Fibroblast of lung (primary cell): ENCODE results near the gene SYTL3. TPM values are rescaled to one million over a fixed set of nuclear protein-coding genes. Genes with fewer than 3 reads are reported as not detected.

ENCODE experiments used
- DNase-seq, 2 donors: peaks; one replicate each; pipeline versions ENCODE4 v3.0.0 to v3.0.0-alpha.2; 2010; ENCODE audit warnings: low read depth in 2 of 2
- H2AFZ ChIP-seq: 2 replicates; pipeline ENCODE4 v1.5.1; 2012; ENCODE audit warnings: low read length, control low read depth, inconsistent platforms
- H3K27ac ChIP-seq: 2 replicates; pipeline ENCODE4 v1.5.1; 2011; ENCODE audit warnings: low read length, control low read depth; ENCODE audit not compliant: insufficient read depth
- H3K27me3 ChIP-seq: 2 replicates; pipeline ENCODE4 v1.5.1; 2011; ENCODE audit warnings: mild to moderate bottlenecking, low read length; ENCODE audit not compliant: control insufficient read depth, insufficient read depth
- H3K36me3 ChIP-seq: 2 replicates; pipeline ENCODE4 v1.5.1; 2011; ENCODE audit warnings: low read length; ENCODE audit not compliant: control insufficient read depth, insufficient read depth
- H3K4me1 ChIP-seq: 2 replicates; pipeline ENCODE4 v1.5.1; 2011; ENCODE audit warnings: low read length; ENCODE audit not compliant: control insufficient read depth, insufficient read depth; ENCODE audit errors: extremely low read depth
- H3K4me2 ChIP-seq: 2 replicates; pipeline ENCODE4 v1.5.1; 2011; ENCODE audit warnings: low read length, control low read depth; ENCODE audit not compliant: insufficient read depth; ENCODE audit errors: extremely low read depth
- H3K4me3 ChIP-seq, 4 experiments: fragments of 200-600 bp in 1 of 4; sonication (generic) in 1 of 4; replicated peaks in 1 of 4; 2 replicates each; pipeline ENCODE4 v1.5.1; 2011 to 2016; ENCODE audit warnings: low read length in 4 of 4, low read depth in 3 of 4, mild to moderate bottlenecking in 3 of 4, control low read depth in 2 of 4, inconsistent platforms in 1 of 4, mixed read lengths in 1 of 4; ENCODE audit not compliant: insufficient read depth in 1 of 4; ENCODE audit errors: control extremely low read depth in 1 of 4
- H3K79me2 ChIP-seq: 2 replicates; pipeline ENCODE4 v1.5.1; 2012; ENCODE audit warnings: mild to moderate bottlenecking, low read length, inconsistent platforms; ENCODE audit not compliant: control insufficient read depth, insufficient read depth
- H3K9ac ChIP-seq: 2 replicates; pipeline ENCODE4 v1.5.1; 2011; ENCODE audit warnings: mild to moderate bottlenecking, low read length, control low read depth; ENCODE audit not compliant: insufficient read depth
- H3K9me3 ChIP-seq: 2 replicates; pipeline ENCODE4 v1.5.1; 2012; ENCODE audit warnings: low read depth, low read length; ENCODE audit not compliant: control insufficient read depth, insufficient read depth
- H4K20me1 ChIP-seq: 2 replicates; pipeline ENCODE4 v1.5.1; 2011; ENCODE audit warnings: low read length; ENCODE audit not compliant: control insufficient read depth, insufficient read depth; ENCODE audit errors: extremely low read depth
- CTCF ChIP-seq, 2 donors: IDR thresholded peaks in 1 of 2; conservative IDR thresholded peaks in 1 of 2; 1 replicate in 1 of 2; 2 replicates in 1 of 2; pipeline ENCODE4 v1.5.1; 2011 to 2012; ENCODE audit warnings: low read length in 2 of 2, control low read depth in 1 of 2, inconsistent platforms in 1 of 2, low read depth in 1 of 2, mild to moderate bottlenecking in 1 of 2
- EZH2 ChIP-seq: IDR thresholded peaks from 2 replicates; pipeline ENCODE4 v1.5.1; 2012; ENCODE audit warnings: low read length, control low read depth, mild to moderate bottlenecking; ENCODE audit errors: missing control alignments
- polyA plus RNA-seq, 2 donors: library from polyadenylated mRNA; depleted of rRNA in 1 of 2; stranded (reverse) in 1 of 2; unstranded in 1 of 2; fragments of >200 nt; gene quantifications; 2 replicates each; pipeline ENCODE4 v1.2.1, GENCODE V29; 2011 to 2012; ENCODE audit warnings: missing spikeins in 1 of 2
- total RNA-seq: library from RNA; depleted of rRNA; stranded (reverse); fragments of >200 nt; gene quantifications from 2 replicates; pipeline ENCODE4 v1.2.1, GENCODE V29; 2014

The SYTL3 gene
- total and polyA plus RNA-seq, 2 donors (not counting 1 experiment from before 2014, with no cell fraction given): 0.76 to 4.6 TPM

GRCh38 chr6:158767709-158768108 is 117.9 kb downstream of the SYTL3 start:
- no peak overlapping the region for H3K4me2 ChIP-seq
- no peaks in the 10 kb centered on the region for H4K20me1 ChIP-seq
- H3K27ac ChIP-seq: no peak overlapping the region
- no peak overlapping the region for H2AFZ ChIP-seq
- H3K4me1 ChIP-seq: no peaks in the 10 kb centered on the region
- peaks cover 47% of the 10 kb centered on the region for H3K36me3 ChIP-seq
- no peaks in the 10 kb centered on the region for H3K27me3 ChIP-seq
- TF ChIP-seq EZH2 (no peak), CTCF (conservative IDR thresholded peaks at IDR 0.05 in 1 of 2, IDR thresholded peaks at IDR 0.05 in 1 of 2; ENCODE audit: low read depth in 1 of 2, low read length in 2 of 2) (no peak)
- no peaks in the 10 kb centered on the region for H3K9me3 ChIP-seq
- H3K79me2 ChIP-seq: no peaks in the 10 kb centered on the region
- no peak overlapping the region for H3K4me3 ChIP-seq
- no peak overlapping the region for H3K9ac ChIP-seq
- no peak for DNase-seq

- Histone ChIP-seq H3K27ac (no peak overlapping the region), H3K4me1 (no peaks in the 10 kb centered on the region), H3K4me3 (no peak overlapping the region), H3K27me3 (no peaks in the 10 kb centered on the region), H2AFZ (no peak overlapping the region), H3K79me2 (no peaks in the 10 kb centered on the region), H3K9me3 (no peaks in the 10 kb centered on the region), H3K36me3 (peaks cover 46% of the 10 kb centered on the region), H3K4me2 (no peak overlapping the region), H3K9ac (no peak overlapping the region), H4K20me1 (no peaks in the 10 kb centered on the region)
- no peak for TF ChIP-seq CTCF (conservative IDR thresholded peaks at IDR 0.05 in 1 of 2, IDR thresholded peaks at IDR 0.05 in 1 of 2; ENCODE audit: low read depth in 1 of 2, low read length in 2 of 2)
- TF ChIP-seq EZH2: no peak
- DNase-seq: no peak
Observed at GRCh38 chr6:158768436-158768835, 118.6 kb downstream of the SYTL3 start.

- Histone ChIP-seq H3K4me2 (no peak overlapping the region), H4K20me1 (no peaks in the 10 kb centered on the region), H3K36me3 (peaks cover 46% of the 10 kb centered on the region), H3K9ac (no peak overlapping the region), H3K9me3 (no peaks in the 10 kb centered on the region), H2AFZ (no peak overlapping the region), H3K4me1 (no peaks in the 10 kb centered on the region), H3K4me3 (no peak overlapping the region), H3K27me3 (no peaks in the 10 kb centered on the region), H3K79me2 (no peaks in the 10 kb centered on the region), H3K27ac (no peak overlapping the region)
- TF ChIP-seq CTCF (conservative IDR thresholded peaks at IDR 0.05 in 1 of 2, IDR thresholded peaks at IDR 0.05 in 1 of 2; ENCODE audit: low read depth in 1 of 2, low read length in 2 of 2): no peak
- no peak for TF ChIP-seq EZH2
- no peak for DNase-seq
Observed at GRCh38 chr6:158769234-158769770, 119.4 kb downstream of the SYTL3 start.
